Loucy (cell line): Measurements from ENCODE around the gene LIME1.

Experiments
- H2AFZ ChIP-seq: fragments of 200-600 bp; sonication (generic); 2 replicates; pipeline ENCODE4 v1.6.0; 2016; ENCODE audit warnings: antibody characterized with exemption, mild to moderate bottlenecking, low read length, moderate library complexity
- H3F3A ChIP-seq: fragments of 200-600 bp; 2 replicates; pipeline ENCODE4 v1.6.0; 2016; ENCODE audit warnings: antibody characterized with exemption, low read depth, mild to moderate bottlenecking
- H3K27me3 ChIP-seq: fragments of 200-600 bp; sonication (generic); 2 replicates; pipeline ENCODE4 v1.6.1; 2014; ENCODE audit warnings: low read length, mild to moderate bottlenecking; ENCODE audit not compliant: insufficient read depth, poor library complexity, severe bottlenecking
- H3K36me3 ChIP-seq: fragments of 200-600 bp; sonication (generic); 2 replicates; pipeline ENCODE4 v1.6.1; 2016; ENCODE audit warnings: low read length; ENCODE audit not compliant: insufficient read depth
- H3K4me1 ChIP-seq: fragments of 200-600 bp; sonication (generic); 2 replicates; pipeline ENCODE4 v1.5.1; 2014; ENCODE audit warnings: low read length, mild to moderate bottlenecking; ENCODE audit not compliant: insufficient read depth, poor library complexity, severe bottlenecking
- H3K4me2 ChIP-seq: fragments of 200-600 bp; sonication (generic); 2 replicates; pipeline ENCODE4 v1.6.0; 2014; ENCODE audit warnings: antibody characterized with exemption, low read length, low read depth, mild to moderate bottlenecking; ENCODE audit not compliant: poor library complexity, severe bottlenecking
- H3K4me3 ChIP-seq: fragments of 200-600 bp; sonication (generic); 2 replicates; pipeline ENCODE4 v1.5.1; 2014; ENCODE audit warnings: low read length, mild to moderate bottlenecking, mixed read lengths; ENCODE audit not compliant: poor library complexity, severe bottlenecking
- H3K79me2 ChIP-seq: fragments of 200-600 bp; sonication (generic); 2 replicates; pipeline ENCODE4 v1.6.1; 2014; ENCODE audit warnings: low read length; ENCODE audit not compliant: insufficient read depth
- H3K9ac ChIP-seq: fragments of 200-600 bp; sonication (generic); 2 replicates; pipeline ENCODE4 v1.6.0; 2014; ENCODE audit warnings: mild to moderate bottlenecking, low read depth, low read length, moderate library complexity; ENCODE audit not compliant: poor library complexity, severe bottlenecking
- H3K9me2 ChIP-seq: fragments of 200-600 bp; sonication (generic); replicated peaks from 2 replicates; pipeline ENCODE4 v1.6.1; 2016; ENCODE audit warnings: low read depth, low read length, mixed read lengths
- H3K9me3 ChIP-seq: fragments of 200-600 bp; sonication (generic); 2 replicates; pipeline ENCODE4 v1.6.1; 2014; ENCODE audit warnings: mild to moderate bottlenecking, antibody characterized with exemption, low read length, low read depth; ENCODE audit not compliant: insufficient read depth
- H4K20me1 ChIP-seq: fragments of 200-600 bp; sonication (generic); 2 replicates; pipeline ENCODE4 v1.6.0; 2014; ENCODE audit warnings: antibody characterized with exemption, low read length, mild to moderate bottlenecking; ENCODE audit not compliant: insufficient read depth, poor library complexity, severe bottlenecking
- CTCF ChIP-seq: fragments of 200-600 bp; sonication (generic); conservative IDR thresholded peaks from 2 replicates; pipeline ENCODE4 v1.5.1; 2014; ENCODE audit warnings: mild to moderate bottlenecking, antibody characterized with exemption, low read length
- EZH2phosphoT487 ChIP-seq: fragments of 200-600 bp; IDR thresholded peaks from 2 replicates; pipeline ENCODE4 v1.6.1; 2018; ENCODE audit warnings: antibody characterized with exemption, mild to moderate bottlenecking, moderate library complexity, borderline replicate concordance

LIME1 gene

GRCh38 chr20:63700199-63701050 lies 36.0 kb upstream of the LIME1 start:
- H3F3A ChIP-seq = no peaks in the 10 kb centered on the region
- no peak overlapping the region for H2AFZ ChIP-seq
- no peaks in the 10 kb centered on the region for H3K9me2 ChIP-seq
- peaks cover 14% of the 10 kb centered on the region; the same call in 1 of the 2 replicates for H3K79me2 ChIP-seq
- H3K4me3 ChIP-seq = no peak overlapping the region
- no peaks in the 10 kb centered on the region for H3K4me1 ChIP-seq
- no peaks in the 10 kb centered on the region for H3K9me3 ChIP-seq
- H3K4me2 ChIP-seq = no peak overlapping the region
- no peaks in the 10 kb centered on the region for H3K27me3 ChIP-seq
- H4K20me1 ChIP-seq = peaks cover 2% of the 10 kb centered on the region
- no peak for TF ChIP-seq EZH2phosphoT487
- H3K9ac ChIP-seq = no peak overlapping the region
- peaks cover 10% of the 10 kb centered on the region; the same call in 1 of the 2 replicates for H3K36me3 ChIP-seq

- TF ChIP-seq CTCF (no peak), EZH2phosphoT487 (no peak)
These were observed 35.5 kb upstream of the LIME1 start for GRCh38 chr20:63701051-63701328.

DNA sequence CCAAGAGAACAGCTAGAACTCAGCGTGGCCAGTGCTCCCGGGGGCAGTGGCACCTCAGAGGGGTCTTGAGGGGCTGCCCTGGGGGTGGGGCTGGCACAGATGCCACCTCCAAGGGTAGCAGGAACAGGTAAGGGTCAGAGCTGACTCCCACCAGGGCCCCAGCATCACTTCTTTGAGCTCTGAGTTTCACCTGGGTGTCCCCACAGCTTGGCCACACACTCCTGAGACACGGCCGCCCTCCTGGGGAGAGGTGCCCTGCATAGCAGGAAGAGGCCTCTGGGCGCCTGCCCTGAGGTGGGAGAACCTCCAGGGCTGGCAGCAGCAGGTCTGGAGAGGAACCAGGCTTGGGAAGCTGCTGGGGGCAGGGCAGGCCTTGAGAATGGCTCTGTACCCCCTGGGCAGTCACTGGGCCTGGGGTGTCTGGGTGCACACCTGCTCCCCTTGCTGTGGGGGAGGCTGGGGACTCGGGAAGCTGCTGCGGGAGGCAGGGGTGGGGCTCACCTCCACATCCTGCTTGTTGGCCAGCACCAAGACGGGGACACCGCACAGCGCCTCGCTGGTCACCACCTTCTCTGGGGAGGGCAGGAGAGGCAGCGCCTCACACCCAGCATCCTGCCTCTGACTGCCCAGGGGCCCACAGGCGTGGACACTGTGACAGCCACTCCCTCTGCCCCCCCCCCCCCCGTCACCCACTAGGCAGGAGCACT lies 35.0 kb upstream of the LIME1 start:
- Histone ChIP-seq H4K20me1 (peaks cover 12% of the 10 kb centered on the region), H3K4me2 (no peak overlapping the region), H3K4me3 (no peak overlapping the region), H3K4me1 (peaks cover 8% of the 10 kb centered on the region), H3K27me3 (no peaks in the 10 kb centered on the region), H3K36me3 (peaks cover 13% of the 10 kb centered on the region; the same call in 1 of the 2 replicates), H3K9me2 (no peaks in the 10 kb centered on the region), H3K9ac (no peak overlapping the region), H3K79me2 (peaks cover 24% of the 10 kb centered on the region), H3F3A (no peaks in the 10 kb centered on the region), H3K9me3 (no peaks in the 10 kb centered on the region), H2AFZ (no peak overlapping the region)
- TF ChIP-seq EZH2phosphoT487 (no peak), CTCF (no peak)

More at GRCh38 chr20:63701051-63701328, 35.5 kb upstream of the LIME1 start:
- Histone ChIP-seq H2AFZ (no peak overlapping the region), H3K9me3 (no peaks in the 10 kb centered on the region), H3K9ac (no peak overlapping the region), H3K27me3 (no peaks in the 10 kb centered on the region), H3K4me2 (no peak overlapping the region), H3K79me2 (peaks cover 19% of the 10 kb centered on the region), H3K36me3 (peaks cover 13% of the 10 kb centered on the region; the same call in 1 of the 2 replicates), H3K4me1 (peaks cover 4% of the 10 kb centered on the region), H3K4me3 (no peak overlapping the region), H3F3A (no peaks in the 10 kb centered on the region), H4K20me1 (peaks cover 7% of the 10 kb centered on the region), H3K9me2 (no peaks in the 10 kb centered on the region)
